Sigmoid colon (tissue), 7 donors: Measurements from ENCODE around the gene TCERG1. TPM values are rescaled to one million over a fixed set of nuclear protein-coding genes. Genes with fewer than 3 reads are reported as not detected.

Source experiments
- DNase-seq: peaks from one replicate; pipeline ENCODE4 v3.0.0-alpha.2; 2019
- H3K27ac ChIP-seq, 4 donors: fragments of 200-600 bp; sonication (generic); one replicate each; pipeline ENCODE4 v1.5.1; 2016 to 2019; ENCODE audit warnings: mild to moderate bottlenecking in 1 of 4
- H3K27me3 ChIP-seq, 3 donors: fragments of 200-600 bp; sonication (generic); one replicate each; pipeline ENCODE4 v1.5.1; 2019; ENCODE audit warnings: mild to moderate bottlenecking in 1 of 3
- H3K36me3 ChIP-seq, 4 donors: fragments of 200-600 bp; sonication (generic); one replicate each; pipeline ENCODE4 v1.5.1; 2016 to 2019
- H3K4me1 ChIP-seq, 4 donors: fragments of 200-600 bp; sonication (generic); one replicate each; pipeline ENCODE4 v1.5.1; 2017 to 2019
- H3K4me3 ChIP-seq, 4 donors: fragments of 200-600 bp; sonication (generic); one replicate each; pipeline ENCODE4 v1.5.1; 2017 to 2019; ENCODE audit warnings: mild to moderate bottlenecking in 2 of 4, moderate library complexity in 1 of 4
- H3K9me3 ChIP-seq, 4 donors: fragments of 200-600 bp in 3 of 4; sonication (generic) in 3 of 4; one replicate each; pipeline versions ENCODE4 v1.5.1 to v1.6.1; 2013 to 2019
- CTCF ChIP-seq, 4 experiments: fragments of 450-650 bp in 3 of 4; fragments of 200-600 bp in 1 of 4; IDR thresholded peaks; one replicate each; pipeline ENCODE4 v1.5.1; 2016 to 2019; ENCODE audit warnings: antibody characterized with exemption in 4 of 4, mild to moderate bottlenecking in 3 of 4, moderate library complexity in 2 of 4
- EP300 ChIP-seq, 4 donors: sonication (generic); formaldehyde crosslinking; IDR thresholded peaks; one replicate each; pipeline ENCODE4 v1.6.1; 2017; ENCODE audit warnings: antibody characterized with exemption in 4 of 4
- POLR2A ChIP-seq, 2 donors: fragments of 450-650 bp; IDR thresholded peaks; one replicate each; pipeline ENCODE4 v1.6.1; 2016; ENCODE audit warnings: antibody characterized with exemption in 2 of 2, mild to moderate bottlenecking in 2 of 2, moderate library complexity in 2 of 2
- POLR2AphosphoS5 ChIP-seq, 4 donors: sonication (generic); formaldehyde crosslinking; IDR thresholded peaks; one replicate each; pipeline ENCODE4 v1.6.1; 2017; ENCODE audit warnings: antibody characterized with exemption in 4 of 4
- WGBS, 2 donors: extraction: QIAGEN DNeasy Blood & Tissue Kit; methylation state at CpG; one replicate each; pipeline ENCODE4 v1.1.7; 2013; 5-methylcytosine and 5-hydroxymethylcytosine counted together
- intact Hi-C: fragments of 100-400 bp; cut with DNase I; formaldehyde crosslinking; loops from one replicate; pipeline ENCODE4 v1.15.1; 2023
- polyA plus RNA-seq, 3 donors: library from polyadenylated mRNA; stranded (reverse); fragments of 200-250 nt; gene quantifications; one replicate each; pipeline ENCODE4 v1.2.3, GENCODE V29; 2013
- total RNA-seq, 4 donors: library from RNA; depleted of rRNA; stranded (reverse); fragments of >200 nt; gene quantifications; one replicate each; pipeline ENCODE4 v1.1.0, GENCODE V29; 2016
- donor health status: healthy with polysubstance abuse.
- donor health status: Bipolar disorder and iron deficiency.
- donor health status: healthy.

Gene TCERG1
- total and polyA plus RNA-seq, 7 donors: 10.2 to 67.3 (median 37.9) TPM

GRCh38 chr5:146466521-146467349 lies 19.6 kb downstream of the TCERG1 start:
- no peak for DNase-seq
- Histone ChIP-seq H3K9me3 (no peaks in the 10 kb centered on the region), H3K27ac (no peak overlapping the region), H3K4me1 (peaks cover 0 to 5% (median 0%) of the 10 kb centered on the region in 4 donors), H3K27me3 (no peaks in the 10 kb centered on the region), H3K4me3 (no peak overlapping the region), H3K36me3 (peaks cover 0 to 67% (median 28%) of the 10 kb centered on the region in 4 donors)
- TF ChIP-seq POLR2AphosphoS5 (IDR thresholded peaks at IDR 0.05) (no peak), EP300 (IDR thresholded peaks at IDR 0.05) (no peak), POLR2A (IDR thresholded peaks at IDR 0.05) (no peak), CTCF (IDR thresholded peaks at IDR 0.05) (no peak)
- intact Hi-C loops: no loop called here
- 58 to 66% methylated on average over 3 of the region's 3 CpGs for WGBS, 2 donors

- intact Hi-C loops: no loop called here
- Histone ChIP-seq H3K27me3 (no peaks in the 10 kb centered on the region), H3K4me3 (no peak overlapping the region), H3K9me3 (no peaks in the 10 kb centered on the region), H3K4me1 (peaks cover 0 to 5% (median 0%) of the 10 kb centered on the region in 4 donors), H3K36me3 (peaks cover 0 to 67% (median 36%) of the 10 kb centered on the region in 4 donors), H3K27ac (no peak overlapping the region)
- DNase-seq: no peak
- TF ChIP-seq POLR2AphosphoS5 (IDR thresholded peaks at IDR 0.05) (no peak), EP300 (IDR thresholded peaks at IDR 0.05) (no peak)
- WGBS, 2 donors: 96 to 99% methylated on average over 1 of the region's 1 CpG
Measured at GRCh38 chr5:146467760-146468159, 20.6 kb downstream of the TCERG1 start.

- peaks cover 6 to 79% (median 31%) of the 10 kb centered on the region in 4 donors for H3K36me3 ChIP-seq
- H3K4me1 ChIP-seq: no peaks in the 10 kb centered on the region
- DNase-seq: no peak
- 38 to 81% methylated on average over 1 of the region's 1 CpG for WGBS, 2 donors
- intact Hi-C loops: no loop called here
- H3K27me3 ChIP-seq: no peaks in the 10 kb centered on the region
- H3K27ac ChIP-seq: no peak overlapping the region
- no peak for TF ChIP-seq POLR2AphosphoS5 (IDR thresholded peaks at IDR 0.05)
- no peak for TF ChIP-seq EP300 (IDR thresholded peaks at IDR 0.05)
- no peak for TF ChIP-seq POLR2A (IDR thresholded peaks at IDR 0.05)
- TF ChIP-seq CTCF (IDR thresholded peaks at IDR 0.05): no peak
- H3K9me3 ChIP-seq: no peaks in the 10 kb centered on the region
- H3K4me3 ChIP-seq: no peak overlapping the region
Measured at GRCh38 chr5:146474065-146474464, 26.9 kb downstream of the TCERG1 start.

GRCh38 chr5:146475190-146475780 lies 28.2 kb downstream of the TCERG1 start:
- H3K27ac ChIP-seq: no peak overlapping the region
- intact Hi-C loops: no loop called here
- DNase-seq: no peak
- H3K4me1 ChIP-seq: no peaks in the 10 kb centered on the region
- no peak for TF ChIP-seq POLR2A (IDR thresholded peaks at IDR 0.05)
- TF ChIP-seq POLR2AphosphoS5 (IDR thresholded peaks at IDR 0.05): no peak
- TF ChIP-seq CTCF (IDR thresholded peaks at IDR 0.05): no peak
- TF ChIP-seq EP300 (IDR thresholded peaks at IDR 0.05): no peak
- no peaks in the 10 kb centered on the region for H3K9me3 ChIP-seq
- 79 to 89% methylated on average over 4 of the region's 4 CpGs for WGBS, 2 donors
- H3K4me3 ChIP-seq: no peak overlapping the region
- H3K36me3 ChIP-seq: peaks cover 6 to 83% (median 23%) of the 10 kb centered on the region in 4 donors
- no peaks in the 10 kb centered on the region for H3K27me3 ChIP-seq

- peaks cover 6 to 81% (median 19%) of the 10 kb centered on the region in 4 donors for H3K36me3 ChIP-seq
- WGBS, 2 donors: 94 to 95% methylated on average over 1 of the region's 1 CpG
- no peak for TF ChIP-seq EP300 (IDR thresholded peaks at IDR 0.05)
- H3K27me3 ChIP-seq: no peaks in the 10 kb centered on the region
- intact Hi-C loops: no loop called here
- no peaks in the 10 kb centered on the region for H3K9me3 ChIP-seq
- no peak overlapping the region for H3K27ac ChIP-seq
- DNase-seq: no peak
- no peak overlapping the region for H3K4me3 ChIP-seq
- H3K4me1 ChIP-seq: no peaks in the 10 kb centered on the region
Measured at GRCh38 chr5:146475906-146476305, 28.8 kb downstream of the TCERG1 start.
